NCI-H748 (cell line): Measurements from ENCODE around the gene TAOK1.
"Not testable (repeated sequence)": the region's sequence is repeated elsewhere in the genome, so short reads cannot be mapped to it uniquely, and the experiment has no call there.

ENCODE experiments used
- DNase-seq: peaks from one replicate; lab custom pipeline; 2025; ENCODE audit not compliant: unreplicated experiment; lab: John Stamatoyannopoulos, UW

Gene TAOK1

GRCh38 chr17:29389982-29390850 is at the start of gene TAOK1:
TSS of gene TAOK1 (plus strand) at chr17:29390363. CDS start at chr17:29451549, 61,186 bp downstream.
- peak; percentile 99 for DNase-seq

DNA sequence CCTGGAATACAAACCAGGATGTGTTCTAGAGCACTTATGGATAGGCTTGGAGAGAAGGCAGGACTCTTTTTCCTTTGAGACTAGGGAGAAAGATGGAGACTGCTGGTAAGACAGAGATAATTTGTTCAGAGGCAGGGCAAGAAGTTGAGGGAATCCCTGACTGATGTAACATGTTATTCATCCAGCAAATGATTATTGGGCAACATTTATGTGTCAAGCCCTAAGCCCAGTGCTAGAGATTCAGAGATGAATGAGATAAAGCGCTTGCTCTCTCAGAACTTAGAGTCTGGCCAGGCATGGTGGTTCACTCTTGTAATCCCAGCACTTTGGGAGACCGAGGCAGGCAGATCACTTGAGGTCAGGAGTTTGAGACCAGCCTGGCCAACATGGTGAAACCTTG is 48.4 kb upstream of the TAOK1 start:
- no peak for DNase-seq

- DNase-seq = no peak
These were observed 47.9 kb upstream of the TAOK1 start for GRCh38 chr17:29342158-29342765.

- DNase-seq = no peak
These were observed 45.8 kb upstream of the TAOK1 start for GRCh38 chr17:29344201-29344856.

- DNase-seq = no peak
These were observed 45.1 kb upstream of the TAOK1 start for GRCh38 chr17:29345066-29345465.

DNA sequence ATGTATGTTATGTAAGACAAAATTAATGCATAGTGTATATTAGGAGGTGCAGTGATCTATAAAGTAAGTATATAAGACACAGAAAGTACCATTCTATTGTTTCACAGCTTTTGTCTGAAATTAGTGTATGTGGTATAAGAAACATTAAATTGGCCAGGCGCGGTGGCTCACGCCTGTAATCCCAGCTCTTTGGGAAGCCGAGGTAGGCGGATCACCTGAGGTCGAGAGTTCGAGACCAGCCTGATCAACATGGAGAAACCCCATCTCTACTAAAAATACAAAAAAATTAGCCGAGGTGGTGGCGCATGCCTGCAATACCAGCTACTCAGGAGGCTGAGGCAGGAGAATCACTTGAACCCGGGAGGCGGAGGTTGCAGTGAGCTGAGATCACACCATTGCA is 44.7 kb upstream of the TAOK1 start:
- DNase-seq = not testable (repeated sequence)

DNA sequence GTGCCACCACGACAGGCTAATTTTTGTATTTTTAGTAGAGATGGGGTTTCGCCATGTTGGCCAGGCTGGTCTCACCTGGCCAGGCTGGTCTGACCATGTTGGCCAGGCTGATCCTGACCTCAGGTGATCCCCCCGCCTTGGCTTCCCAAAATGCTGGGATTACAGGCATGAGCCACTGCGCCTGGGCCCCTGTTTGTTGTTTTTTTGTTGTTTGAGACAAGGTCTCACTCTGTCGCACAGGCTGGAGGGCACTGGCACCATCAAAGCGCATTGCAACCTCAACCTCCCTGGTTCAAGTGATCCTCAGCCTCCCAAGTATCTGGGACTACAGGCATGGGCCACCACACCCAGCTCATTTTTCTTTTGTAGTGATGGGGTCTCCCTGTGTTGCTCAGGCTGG is 43.7 kb upstream of the TAOK1 start:
- DNase-seq = no peak

- DNase-seq = no peak
These were observed 42.1 kb upstream of the TAOK1 start for GRCh38 chr17:29347831-29348629.

DNA sequence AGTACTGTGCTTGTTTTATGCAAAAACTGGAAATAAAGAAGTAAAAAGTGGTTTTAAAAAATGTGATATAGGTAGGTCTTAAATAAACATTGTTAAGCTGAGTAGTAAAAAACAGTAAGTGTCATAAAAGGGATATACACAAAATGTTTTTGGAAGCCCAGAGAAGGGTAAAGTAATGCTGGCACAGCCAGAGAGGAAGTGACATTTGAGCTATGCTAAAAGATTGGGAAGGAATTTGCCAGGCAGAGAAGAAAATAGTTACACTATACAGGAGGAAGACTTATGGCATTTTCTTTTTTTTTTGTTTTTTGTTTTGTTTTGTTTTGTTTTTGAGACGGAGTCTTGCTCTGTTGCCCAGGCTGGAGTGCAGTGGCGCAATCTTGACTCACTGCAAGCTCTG is 40.8 kb upstream of the TAOK1 start:
- DNase-seq = no peak

DNA sequence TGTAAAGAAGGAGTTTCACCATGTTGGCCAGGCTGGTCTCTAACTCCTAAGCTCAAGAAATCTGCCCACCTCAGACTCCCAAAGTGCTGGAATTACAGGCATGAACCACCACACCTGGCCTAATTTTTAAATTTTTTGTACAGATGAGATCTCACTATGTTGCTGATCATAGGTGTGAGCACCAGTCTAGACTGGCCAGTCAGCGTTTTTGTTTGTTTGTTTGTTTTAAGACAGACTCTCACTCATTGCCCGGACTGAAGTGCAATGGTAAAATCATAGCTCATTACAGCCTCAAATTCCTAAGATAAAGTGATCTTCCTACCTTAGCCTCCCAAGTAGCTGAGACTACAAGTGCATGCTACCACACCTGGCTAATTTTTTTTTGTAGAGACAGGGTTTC is 38.0 kb upstream of the TAOK1 start:
- no peak for DNase-seq

- DNase-seq = no peak
These were observed 32.9 kb upstream of the TAOK1 start for GRCh38 chr17:29357232-29357631.

DNA sequence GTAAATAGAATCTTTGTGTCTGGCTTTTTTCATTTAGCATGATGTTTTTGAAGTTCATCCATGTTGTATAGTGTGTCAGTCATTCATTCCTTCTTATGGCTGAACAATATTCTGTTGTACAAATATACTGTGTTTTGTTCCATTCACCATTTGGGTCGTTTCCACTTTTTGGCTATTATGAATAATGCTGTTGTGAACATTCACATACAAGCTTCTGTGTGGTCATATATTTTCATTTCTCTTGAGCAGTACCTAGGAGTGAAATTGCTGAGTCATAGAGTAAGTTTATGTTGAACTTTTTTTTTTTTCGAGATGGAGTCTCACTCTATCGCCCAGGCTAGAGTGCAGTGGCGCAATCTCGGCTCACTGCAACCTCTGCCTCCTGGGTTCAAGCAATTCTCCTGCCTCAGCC is 32.3 kb upstream of the TAOK1 start:
- no peak for DNase-seq

DNA sequence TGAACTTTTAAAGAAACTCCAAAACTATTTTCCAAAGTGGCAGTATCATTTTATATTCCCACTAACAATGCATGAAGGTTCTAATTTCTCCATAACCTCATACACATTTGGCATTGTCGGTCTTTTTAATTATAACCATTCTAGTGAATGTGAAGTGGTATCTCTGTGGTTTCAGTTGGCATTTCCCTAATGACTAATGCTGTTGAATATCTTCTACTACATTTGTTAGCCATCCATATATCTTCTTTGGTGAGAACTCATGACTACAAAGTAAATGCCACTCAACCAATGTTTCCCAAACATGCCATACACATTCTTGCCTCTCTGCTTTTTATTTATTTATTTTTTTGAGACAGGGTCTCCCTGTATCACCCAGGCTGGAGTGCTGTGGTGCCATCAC is 31.7 kb upstream of the TAOK1 start:
- DNase-seq = no peak

DNA sequence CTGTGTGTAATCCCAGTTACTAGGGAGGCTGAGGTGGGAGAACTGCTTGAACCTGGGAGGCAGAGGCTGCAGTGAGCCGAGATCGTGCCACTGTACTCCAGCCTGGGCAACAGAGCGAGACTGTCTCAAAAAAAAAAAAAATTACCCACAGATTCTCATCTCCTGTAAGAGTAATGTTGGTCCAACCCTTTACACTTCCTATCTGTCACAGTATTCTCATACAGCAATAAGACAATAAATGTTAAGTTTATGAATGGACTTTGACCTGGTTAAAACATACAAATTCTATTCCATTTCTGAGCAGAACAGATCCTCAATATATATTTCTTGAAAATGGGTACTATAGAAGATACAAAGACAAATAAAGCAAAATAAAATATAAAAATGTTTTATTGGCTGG is 30.4 kb upstream of the TAOK1 start:
- no peak for DNase-seq

DNA sequence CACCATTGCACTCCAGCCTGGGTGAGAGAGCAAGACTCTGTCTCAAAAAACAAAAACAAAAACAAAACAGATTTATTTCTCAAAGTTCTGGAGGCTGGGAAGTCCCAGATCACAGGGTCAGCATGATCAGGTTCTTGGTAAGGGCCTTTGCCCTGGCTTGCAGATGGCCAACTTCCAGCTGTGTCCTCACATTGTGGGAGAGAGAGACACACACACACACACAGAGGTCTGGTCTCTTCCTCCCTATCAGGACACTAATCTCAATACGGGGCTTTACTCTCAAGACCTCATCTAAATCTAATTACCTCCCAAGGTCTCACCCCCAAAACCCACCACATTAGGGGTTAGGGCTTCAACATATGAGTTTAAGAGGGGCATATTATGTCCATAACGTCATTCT is 26.4 kb upstream of the TAOK1 start:
- no peak for DNase-seq

DNA sequence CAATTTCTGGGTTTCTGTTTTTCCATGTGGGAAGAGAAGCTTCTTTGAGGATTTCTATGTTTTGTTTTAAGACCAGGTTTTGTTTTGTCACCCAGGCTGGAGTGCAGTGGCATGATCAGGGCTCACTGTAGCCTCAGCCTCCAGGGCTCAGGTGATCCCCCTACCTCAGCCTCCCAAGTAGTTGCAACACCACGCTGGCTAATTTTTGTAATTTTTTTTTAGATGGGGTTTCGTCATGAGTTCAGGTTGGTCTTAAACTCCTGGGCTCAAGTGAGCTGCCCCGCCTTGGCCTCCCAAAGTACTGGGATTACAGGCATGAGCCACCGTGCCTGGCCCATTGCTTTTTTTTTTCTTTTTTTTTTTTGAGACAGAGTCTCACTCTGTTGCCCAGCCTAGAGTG is 25.5 kb upstream of the TAOK1 start:
- DNase-seq = no peak

DNA sequence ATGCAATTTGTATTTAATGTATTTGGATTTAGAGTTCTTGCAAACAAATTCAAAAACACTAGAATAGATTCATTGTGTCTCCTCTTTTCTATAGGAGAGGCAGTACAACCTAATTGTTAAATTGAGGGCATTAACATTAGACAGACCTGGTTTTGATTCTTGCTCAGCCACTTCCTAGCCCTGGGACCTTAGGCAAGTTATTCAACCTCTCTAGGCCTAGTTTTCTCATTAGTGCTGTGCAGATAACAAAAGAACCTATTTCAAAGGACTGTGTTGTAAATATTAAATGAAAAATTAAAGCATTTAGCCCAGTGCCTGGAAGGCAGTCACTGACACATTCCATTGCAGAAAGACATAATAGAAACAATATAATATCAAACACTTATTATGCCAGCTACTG is 22.0 kb upstream of the TAOK1 start:
- no peak for DNase-seq

- DNase-seq = peak; percentile 43
These were observed 21.2 kb upstream of the TAOK1 start for GRCh38 chr17:29368926-29369325.

DNA sequence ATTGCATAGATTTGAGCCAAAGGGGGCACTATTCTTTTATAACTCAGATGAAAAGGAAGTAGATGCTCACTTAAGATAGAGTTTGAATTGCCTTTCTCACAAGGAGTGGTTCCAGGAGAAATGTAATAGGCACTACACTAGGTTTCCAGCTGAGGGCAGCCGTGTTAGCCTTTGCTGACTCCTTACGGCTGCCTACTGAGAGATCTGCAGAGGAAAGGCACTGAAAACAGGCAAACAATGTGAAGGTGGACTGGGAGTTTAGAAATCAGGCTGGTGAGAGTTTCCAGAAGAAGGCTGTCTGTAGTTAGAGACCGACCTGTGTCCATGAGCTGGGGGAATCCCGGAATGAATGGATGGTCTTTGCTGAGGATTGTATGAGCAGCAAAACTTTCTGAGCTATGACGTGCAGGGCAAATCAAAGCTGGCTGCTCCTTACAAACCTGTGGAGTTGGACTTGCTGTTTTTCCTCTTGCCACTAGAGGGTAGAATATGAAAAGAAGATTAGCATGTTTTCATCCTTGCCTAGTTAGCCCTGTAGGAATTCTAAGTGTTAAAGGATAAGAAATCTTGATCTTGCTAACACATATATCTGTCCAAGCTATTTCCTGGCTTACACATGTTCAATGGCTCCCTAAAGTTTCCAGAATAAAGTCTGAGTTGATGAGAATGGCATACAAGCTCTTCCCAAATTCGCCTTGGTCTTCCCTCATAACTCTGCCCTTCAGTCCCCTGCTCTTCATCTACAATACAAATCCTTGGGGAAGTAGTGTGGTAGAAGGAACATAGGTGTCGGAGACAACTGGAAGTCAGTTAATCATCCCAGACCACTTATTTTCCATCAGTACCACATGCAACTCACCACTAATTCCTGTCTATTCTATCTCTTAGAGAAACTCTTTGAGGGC is 20.1 kb upstream of the TAOK1 start:
- DNase-seq = peak; percentile 81

- DNase-seq = no peak
These were observed 13.4 kb upstream of the TAOK1 start for GRCh38 chr17:29376667-29377270.
